Tibial nerve (tissue), 4 donors: ENCODE measurements around the gene MAPKAPK5.

Experiments
- EP300 ChIP-seq, 2 donors: sonication (generic); formaldehyde crosslinking; IDR thresholded peaks; one replicate each; pipeline ENCODE4 v1.6.1; 2017; ENCODE audit warnings: antibody characterized with exemption in 2 of 2, mild to moderate bottlenecking in 1 of 2
- POLR2A ChIP-seq, 2 donors: fragments of 450-650 bp; IDR thresholded peaks; one replicate each; pipeline ENCODE4 v1.6.1; 2017; ENCODE audit warnings: antibody characterized with exemption in 2 of 2, mild to moderate bottlenecking in 2 of 2, moderate library complexity in 2 of 2
- TF ChIP-seq, protein P1 (sequence below), 5 experiments: fragments of 200-600 bp in 3 of 5; fragments of 450-650 bp in 2 of 5; sonication (generic) in 3 of 5; IDR thresholded peaks; one replicate each; pipeline ENCODE4 v1.5.1; 2016 to 2019; ENCODE audit warnings: antibody characterized with exemption in 5 of 5, mild to moderate bottlenecking in 3 of 5, moderate library complexity in 2 of 5

DNA sequence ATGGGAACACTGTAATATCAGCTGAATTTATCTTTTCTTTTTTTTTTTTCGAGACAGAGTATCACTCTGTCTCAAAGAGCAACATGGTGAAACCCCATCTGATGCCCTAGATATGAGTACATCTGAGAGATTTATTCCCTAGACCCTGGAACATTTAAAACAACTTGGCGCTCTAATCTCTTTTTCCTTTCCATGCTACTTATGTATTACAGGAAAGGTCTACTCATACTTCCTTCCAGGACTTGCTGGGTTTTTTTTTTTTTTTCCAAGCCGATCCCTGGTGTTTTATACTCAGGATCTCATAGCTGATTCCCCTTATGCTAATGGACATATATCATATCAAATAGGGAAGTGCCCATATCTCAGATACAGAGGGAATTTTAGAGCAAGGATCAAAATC, 83.1 kb downstream of the MAPKAPK5 start:
- TF ChIP-seq, protein P1, sequence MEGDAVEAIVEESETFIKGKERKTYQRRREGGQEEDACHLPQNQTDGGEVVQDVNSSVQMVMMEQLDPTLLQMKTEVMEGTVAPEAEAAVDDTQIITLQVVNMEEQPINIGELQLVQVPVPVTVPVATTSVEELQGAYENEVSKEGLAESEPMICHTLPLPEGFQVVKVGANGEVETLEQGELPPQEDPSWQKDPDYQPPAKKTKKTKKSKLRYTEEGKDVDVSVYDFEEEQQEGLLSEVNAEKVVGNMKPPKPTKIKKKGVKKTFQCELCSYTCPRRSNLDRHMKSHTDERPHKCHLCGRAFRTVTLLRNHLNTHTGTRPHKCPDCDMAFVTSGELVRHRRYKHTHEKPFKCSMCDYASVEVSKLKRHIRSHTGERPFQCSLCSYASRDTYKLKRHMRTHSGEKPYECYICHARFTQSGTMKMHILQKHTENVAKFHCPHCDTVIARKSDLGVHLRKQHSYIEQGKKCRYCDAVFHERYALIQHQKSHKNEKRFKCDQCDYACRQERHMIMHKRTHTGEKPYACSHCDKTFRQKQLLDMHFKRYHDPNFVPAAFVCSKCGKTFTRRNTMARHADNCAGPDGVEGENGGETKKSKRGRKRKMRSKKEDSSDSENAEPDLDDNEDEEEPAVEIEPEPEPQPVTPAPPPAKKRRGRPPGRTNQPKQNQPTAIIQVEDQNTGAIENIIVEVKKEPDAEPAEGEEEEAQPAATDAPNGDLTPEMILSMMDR (IDR thresholded peaks at IDR 0.05), result no peak
- no peak for TF ChIP-seq POLR2A (IDR thresholded peaks at IDR 0.05)
- TF ChIP-seq EP300 (IDR thresholded peaks at IDR 0.05), result no peak
